ENCODE data around the gene CHST12. TPM values are rescaled to one million over a fixed set of nuclear protein-coding genes. Genes with fewer than 3 reads are reported as not detected.

Gene CHST12
- total RNA-seq, 2 experiments from 2014 or later = 3.9 to 43.4 TPM

DNA sequence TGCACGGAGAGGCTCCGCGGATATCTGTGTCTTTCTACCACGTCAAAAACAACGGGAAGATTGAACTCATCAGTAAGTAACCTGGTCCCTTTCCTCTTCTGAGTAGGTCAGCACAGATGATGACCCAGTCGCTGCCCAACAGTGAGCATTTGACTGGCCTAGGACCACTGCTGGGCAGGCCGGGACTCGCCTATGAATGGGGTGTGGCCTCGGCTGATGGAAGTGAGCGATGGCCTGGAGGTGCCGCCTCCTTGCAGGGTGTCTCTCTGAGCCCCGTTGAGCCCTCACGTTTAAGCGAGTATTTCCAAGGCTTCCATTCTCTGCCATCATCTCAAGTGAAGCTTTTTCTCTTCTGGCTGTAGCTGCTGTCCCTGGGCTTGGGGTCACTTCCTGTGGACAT, 30.7 kb upstream of the CHST12 start:
- no peaks in the 10 kb centered on the region for H3K9me3 ChIP-seq (ENCODE audit: low read length)
- H3K4me2 ChIP-seq (ENCODE audit: low read length) = no peak overlapping the region
- intact Hi-C loops (cut with micrococcal nuclease; ENCODE audit: unreplicated experiment) = no loop called here
- POLR2A ChIA-PET = no interaction called here
- CTCF ChIA-PET (ENCODE audit: unreplicated experiment) = no interaction called here
- H4K20me1 ChIP-seq (ENCODE audit: insufficient read depth, low read length) = 0 out of 2 replicates have a peak, but pooled peaks cover 5% of the 10 kb centered on the region
- peaks cover 18% of the 10 kb centered on the region for H3K79me2 ChIP-seq (ENCODE audit: insufficient read depth, low read depth, low read length)
- TF ChIP-seq, protein P1, sequence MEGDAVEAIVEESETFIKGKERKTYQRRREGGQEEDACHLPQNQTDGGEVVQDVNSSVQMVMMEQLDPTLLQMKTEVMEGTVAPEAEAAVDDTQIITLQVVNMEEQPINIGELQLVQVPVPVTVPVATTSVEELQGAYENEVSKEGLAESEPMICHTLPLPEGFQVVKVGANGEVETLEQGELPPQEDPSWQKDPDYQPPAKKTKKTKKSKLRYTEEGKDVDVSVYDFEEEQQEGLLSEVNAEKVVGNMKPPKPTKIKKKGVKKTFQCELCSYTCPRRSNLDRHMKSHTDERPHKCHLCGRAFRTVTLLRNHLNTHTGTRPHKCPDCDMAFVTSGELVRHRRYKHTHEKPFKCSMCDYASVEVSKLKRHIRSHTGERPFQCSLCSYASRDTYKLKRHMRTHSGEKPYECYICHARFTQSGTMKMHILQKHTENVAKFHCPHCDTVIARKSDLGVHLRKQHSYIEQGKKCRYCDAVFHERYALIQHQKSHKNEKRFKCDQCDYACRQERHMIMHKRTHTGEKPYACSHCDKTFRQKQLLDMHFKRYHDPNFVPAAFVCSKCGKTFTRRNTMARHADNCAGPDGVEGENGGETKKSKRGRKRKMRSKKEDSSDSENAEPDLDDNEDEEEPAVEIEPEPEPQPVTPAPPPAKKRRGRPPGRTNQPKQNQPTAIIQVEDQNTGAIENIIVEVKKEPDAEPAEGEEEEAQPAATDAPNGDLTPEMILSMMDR (conservative IDR thresholded peaks at IDR 0.05; ENCODE audit: low read length) = no peak
- TF ChIP-seq EZH2phosphoT487 (IDR thresholded peaks at IDR 0.05; ENCODE audit: borderline replicate concordance, low read depth, low read length) = no peak
- no TSS peak for BruUV-seq (replicated peaks)
- DNase-seq (ENCODE audit: low spot score) = no peak
- H3K9me2 ChIP-seq (ENCODE audit: insufficient read depth, low read length) = no peaks in the 10 kb centered on the region
- H3K4me3 ChIP-seq (ENCODE audit: low read depth, low read length, poor library complexity, severe bottlenecking) = no peak overlapping the region
- H3K27ac ChIP-seq (ENCODE audit: low read depth, low read length, poor library complexity, severe bottlenecking) = no peak overlapping the region
- H3K36me3 ChIP-seq (ENCODE audit: insufficient read depth, low read length) = peaks cover 96% of the 10 kb centered on the region
- no peaks in the 10 kb centered on the region for H3K4me1 ChIP-seq (ENCODE audit: insufficient read depth, low read length, poor library complexity, severe bottlenecking)
- H2AFZ ChIP-seq (ENCODE audit: low read length) = no peak overlapping the region

DNA sequence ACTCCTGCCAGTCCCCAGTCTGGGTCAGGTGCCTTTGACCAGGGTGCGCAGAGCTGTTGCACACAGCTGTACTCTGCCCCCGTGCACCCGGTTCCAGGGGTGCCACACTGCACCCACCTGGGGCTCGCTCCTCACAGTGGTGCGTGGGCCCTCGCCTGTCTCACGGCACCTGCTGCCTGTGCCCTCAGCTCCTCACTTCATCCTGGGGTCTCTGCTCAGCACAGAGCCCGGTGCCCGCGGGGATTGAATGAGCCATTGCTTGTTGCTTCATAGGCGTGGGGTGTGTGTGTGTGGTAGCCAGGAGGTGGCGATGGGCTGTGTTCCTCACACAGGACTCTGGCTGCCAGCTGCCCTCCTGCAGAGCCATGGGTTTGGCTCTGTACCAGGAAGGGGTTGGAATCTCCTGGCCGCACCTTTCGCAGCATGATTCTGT, 30.3 kb upstream of the CHST12 start:
- H3K4me1 ChIP-seq (ENCODE audit: insufficient read depth, low read length, poor library complexity, severe bottlenecking) = no peaks in the 10 kb centered on the region
- H3K9me3 ChIP-seq (ENCODE audit: low read length) = no peaks in the 10 kb centered on the region
- no peak overlapping the region for H3K4me2 ChIP-seq (ENCODE audit: low read length)
- no peak overlapping the region for H2AFZ ChIP-seq (ENCODE audit: low read length)
- H3K9me2 ChIP-seq (ENCODE audit: insufficient read depth, low read length) = no peaks in the 10 kb centered on the region
- no peak for TF ChIP-seq EZH2phosphoT487 (IDR thresholded peaks at IDR 0.05; ENCODE audit: borderline replicate concordance, low read depth, low read length)
- TF ChIP-seq, protein P1 (conservative IDR thresholded peaks at IDR 0.05; ENCODE audit: low read length) = no peak
- no peak for DNase-seq (ENCODE audit: low spot score)
- H3K4me3 ChIP-seq (ENCODE audit: low read depth, low read length, poor library complexity, severe bottlenecking) = no peak overlapping the region
- H3K27ac ChIP-seq (ENCODE audit: low read depth, low read length, poor library complexity, severe bottlenecking) = no peak overlapping the region
- CTCF ChIA-PET (ENCODE audit: unreplicated experiment) = no interaction called here
- H4K20me1 ChIP-seq (ENCODE audit: insufficient read depth, low read length) = 0 out of 2 replicates have a peak, but pooled peaks cover 5% of the 10 kb centered on the region
- POLR2A ChIA-PET = no interaction called here
- intact Hi-C loops (cut with micrococcal nuclease; ENCODE audit: unreplicated experiment) = no loop called here
- no TSS peak for BruUV-seq (replicated peaks)
- H3K36me3 ChIP-seq (ENCODE audit: insufficient read depth, low read length) = peaks cover 94% of the 10 kb centered on the region
- H3K79me2 ChIP-seq (ENCODE audit: insufficient read depth, low read depth, low read length) = peaks cover 18% of the 10 kb centered on the region

DNA sequence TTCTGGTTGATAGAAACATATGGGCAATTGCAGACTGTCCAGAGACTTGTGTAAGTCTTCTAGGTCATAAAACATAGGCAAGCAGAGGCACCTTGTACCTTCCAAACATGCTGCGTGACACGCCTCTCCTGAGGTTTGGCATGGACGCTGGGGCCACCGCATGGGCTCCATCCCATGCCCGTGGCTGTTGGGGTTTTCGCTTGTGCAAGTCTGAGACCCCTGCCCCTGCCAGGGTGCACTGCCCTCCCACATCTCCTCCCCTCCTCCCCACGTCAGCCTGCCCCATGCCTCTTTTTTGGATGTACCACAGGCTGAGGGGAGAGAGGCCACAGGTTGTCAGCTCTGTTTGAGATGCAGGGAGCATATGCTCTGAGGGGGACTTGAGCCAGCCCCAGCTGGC, 29.8 kb upstream of the CHST12 start:
- BruUV-seq (replicated peaks) = no TSS peak
- H3K9me2 ChIP-seq (ENCODE audit: insufficient read depth, low read length) = no peaks in the 10 kb centered on the region
- no peak for DNase-seq (ENCODE audit: low spot score)

More for the DNA sequence above, 29.8 kb upstream of the CHST12 start:
- Histone ChIP-seq H3K27ac (ENCODE audit: low read depth, low read length, poor library complexity, severe bottlenecking) (no peak overlapping the region), H4K20me1 (ENCODE audit: insufficient read depth, low read length) (0 out of 2 replicates have a peak, but pooled peaks cover 5% of the 10 kb centered on the region), H2AFZ (ENCODE audit: low read length) (no peak overlapping the region), H3K36me3 (ENCODE audit: insufficient read depth, low read length) (peaks cover 94% of the 10 kb centered on the region), H3K4me2 (ENCODE audit: low read length) (no peak overlapping the region), H3K9me3 (ENCODE audit: low read length) (no peaks in the 10 kb centered on the region), H3K4me3 (ENCODE audit: low read depth, low read length, poor library complexity, severe bottlenecking) (no peak overlapping the region), H3K4me1 (ENCODE audit: insufficient read depth, low read length, poor library complexity, severe bottlenecking) (no peaks in the 10 kb centered on the region), H3K79me2 (ENCODE audit: insufficient read depth, low read depth, low read length) (peaks cover 18% of the 10 kb centered on the region)
- intact Hi-C loops (cut with micrococcal nuclease; ENCODE audit: unreplicated experiment) = no loop called here
- ChIA-PET POLR2A (no interaction called here), CTCF (ENCODE audit: unreplicated experiment) (no interaction called here)
- TF ChIP-seq, protein P1 (conservative IDR thresholded peaks at IDR 0.05; ENCODE audit: low read length) = no peak
- TF ChIP-seq EZH2phosphoT487 (IDR thresholded peaks at IDR 0.05; ENCODE audit: borderline replicate concordance, low read depth, low read length) = no peak
